Mesenchymal stem cell (in vitro differentiated cells and primary cell): ENCODE data around the gene TTC17.

Experiments
- DNase-seq: peaks from one replicate; pipeline ENCODE4 v3.0.0-alpha.2; 2013
- H2AFZ ChIP-seq: one replicate; pipeline ENCODE4 v1.6.1; 2013; ENCODE audit warnings: low read depth, mild to moderate bottlenecking, control low read depth, inconsistent platforms, low read length, moderate library complexity
- H2AK5ac ChIP-seq: 2 replicates; pipeline ENCODE4 v1.6.1; 2013; ENCODE audit warnings: low read length, moderate library complexity, mild to moderate bottlenecking, inconsistent platforms; ENCODE audit not compliant: severe bottlenecking
- H2BK120ac ChIP-seq: one replicate; pipeline ENCODE4 v1.6.1; 2013; ENCODE audit warnings: low read depth, mild to moderate bottlenecking, inconsistent platforms, low read length, moderate library complexity
- H2BK12ac ChIP-seq, 2 experiments: one replicate each; pipeline ENCODE4 v1.6.1; 2013; ENCODE audit warnings: inconsistent platforms in 2 of 2, low read length in 2 of 2, mild to moderate bottlenecking in 2 of 2, moderate library complexity in 2 of 2, control low read depth in 1 of 2
- H2BK15ac ChIP-seq: one replicate; pipeline ENCODE4 v1.6.1; 2013; ENCODE audit warnings: mild to moderate bottlenecking, low read depth, inconsistent platforms; ENCODE audit not compliant: poor library complexity, severe bottlenecking
- H2BK5ac ChIP-seq: 2 replicates; pipeline ENCODE4 v1.6.1; 2013; ENCODE audit warnings: low read depth, mild to moderate bottlenecking, low read length, control low read depth, inconsistent platforms; ENCODE audit not compliant: poor library complexity, severe bottlenecking
- H3K14ac ChIP-seq, 2 experiments: one replicate each; pipeline ENCODE4 v1.6.1; 2013; ENCODE audit warnings: inconsistent platforms in 2 of 2, low read length in 2 of 2, control low read depth in 1 of 2, mild to moderate bottlenecking in 1 of 2, moderate library complexity in 1 of 2
- H3K18ac ChIP-seq, 2 experiments: one replicate each; pipeline ENCODE4 v1.6.1; 2013; ENCODE audit warnings: inconsistent platforms in 2 of 2, low read length in 2 of 2, control low read depth in 1 of 2, low read depth in 1 of 2, mild to moderate bottlenecking in 1 of 2
- H3K23ac ChIP-seq, 2 experiments: one replicate each; pipeline ENCODE4 v1.6.1; 2013; ENCODE audit warnings: inconsistent platforms in 2 of 2, low read length in 2 of 2, mild to moderate bottlenecking in 2 of 2, moderate library complexity in 2 of 2, control low read depth in 1 of 2
- H3K27ac ChIP-seq: 2 replicates; pipeline ENCODE4 v1.5.1; 2013; ENCODE audit warnings: mild to moderate bottlenecking, moderate library complexity, low read length, control low read depth, inconsistent platforms; ENCODE audit not compliant: poor library complexity, severe bottlenecking
- H3K27me3 ChIP-seq, 2 experiments: 2 replicates each; pipeline versions ENCODE4 v1.6.1 to v1.7.0; 2013; ENCODE audit warnings: low read length in 2 of 2, mild to moderate bottlenecking in 2 of 2, moderate library complexity in 2 of 2, control low read depth in 1 of 2, inconsistent platforms in 1 of 2; ENCODE audit not compliant: control insufficient read depth in 1 of 2, insufficient read depth in 1 of 2
- H3K36me3 ChIP-seq, 2 experiments: 2 replicates each; pipeline versions ENCODE4 v1.6.1 to v1.7.0; 2013; ENCODE audit warnings: low read length in 2 of 2, control low read depth in 1 of 2, inconsistent platforms in 1 of 2, low read depth in 1 of 2, mild to moderate bottlenecking in 1 of 2; ENCODE audit not compliant: insufficient read depth in 2 of 2, control insufficient read depth in 1 of 2
- H3K4ac ChIP-seq, 2 experiments: one replicate each; pipeline ENCODE4 v1.6.1; 2013; ENCODE audit warnings: inconsistent platforms in 2 of 2, low read length in 2 of 2, mild to moderate bottlenecking in 2 of 2, moderate library complexity in 2 of 2, control low read depth in 1 of 2, low read depth in 1 of 2
- H3K4me1 ChIP-seq: 2 replicates; pipeline ENCODE4 v1.6.1; 2013; ENCODE audit warnings: low read depth, low read length, control low read depth; ENCODE audit not compliant: control insufficient read depth, insufficient read depth
- H3K4me2 ChIP-seq: 2 replicates; pipeline ENCODE4 v1.6.1; 2013; ENCODE audit warnings: low read length, mild to moderate bottlenecking, inconsistent platforms; ENCODE audit not compliant: poor library complexity, severe bottlenecking
- H3K4me3 ChIP-seq, 2 experiments: 2 replicates each; pipeline versions ENCODE4 v1.5.1 to v1.7.0; 2013; ENCODE audit warnings: low read length in 2 of 2, mild to moderate bottlenecking in 2 of 2, control low read depth in 1 of 2, low read depth in 1 of 2; ENCODE audit not compliant: insufficient read depth in 1 of 2
- H3K79me1 ChIP-seq: replicated peaks from 2 replicates; pipeline ENCODE4 v1.6.1; 2013; ENCODE audit warnings: mild to moderate bottlenecking, control low read depth, low read length, inconsistent platforms; ENCODE audit not compliant: poor library complexity, severe bottlenecking
- H3K9ac ChIP-seq: 2 replicates; pipeline ENCODE4 v1.7.0; 2013; ENCODE audit warnings: mild to moderate bottlenecking, low read length, moderate library complexity
- H3K9me3 ChIP-seq: 2 replicates; pipeline ENCODE4 v1.7.0; 2013; ENCODE audit warnings: mild to moderate bottlenecking, low read length; ENCODE audit not compliant: control insufficient read depth
- H4K8ac ChIP-seq: one replicate; pipeline ENCODE4 v1.6.1; 2013; ENCODE audit warnings: inconsistent platforms, mild to moderate bottlenecking, low read length, moderate library complexity
- H4K91ac ChIP-seq: one replicate; pipeline ENCODE4 v1.6.1; 2013; ENCODE audit warnings: mild to moderate bottlenecking, low read length, inconsistent platforms
- WGBS: methylation state at CpG from one replicate; pipeline ENCODE4 v1.1.7; 2013; ENCODE audit warnings: mixed read lengths; 5-methylcytosine and 5-hydroxymethylcytosine counted together

Gene TTC17

DNA sequence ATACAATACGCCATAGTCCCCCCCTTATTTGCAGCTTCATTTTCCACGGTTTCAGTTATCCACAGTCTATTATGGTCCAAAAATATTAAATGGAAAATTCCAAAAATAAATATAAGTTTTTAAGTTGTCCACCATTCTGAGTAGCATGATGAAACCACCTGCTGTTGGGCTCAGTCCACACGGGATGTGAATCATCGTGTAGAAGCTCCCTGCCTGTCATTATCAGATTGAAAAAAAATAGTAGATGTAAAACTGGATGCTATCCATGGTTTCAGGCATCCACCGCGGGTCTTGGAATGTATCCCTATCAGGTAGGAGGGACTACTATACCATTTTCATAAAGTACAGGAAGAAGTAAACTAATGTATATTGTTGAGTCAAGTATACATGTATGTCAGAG, 127.4 kb downstream of the TTC17 start:
- no peak overlapping the region for H4K8ac ChIP-seq
- H2BK12ac ChIP-seq = no peak overlapping the region
- H3K27ac ChIP-seq = no peak overlapping the region
- H3K9ac ChIP-seq = no peak overlapping the region
- H3K4ac ChIP-seq = no peak overlapping the region
- H3K4me1 ChIP-seq = no peaks in the 10 kb centered on the region
- no peak overlapping the region for H3K18ac ChIP-seq
- H2AFZ ChIP-seq = no peak overlapping the region
- 88% methylated on average over 4 of the region's 6 CpGs for WGBS
- no peak overlapping the region for H2BK5ac ChIP-seq
- no peak overlapping the region for H2AK5ac ChIP-seq
- H3K9me3 ChIP-seq = peaks cover 4% of the 10 kb centered on the region
- H3K79me1 ChIP-seq = peaks cover 2% of the 10 kb centered on the region
- no peak overlapping the region for H3K23ac ChIP-seq
- no peaks in the 10 kb centered on the region for H3K27me3 ChIP-seq
- no peak overlapping the region for H3K4me3 ChIP-seq
- H2BK15ac ChIP-seq = no peak overlapping the region
- H2BK120ac ChIP-seq = no peak overlapping the region
- H3K36me3 ChIP-seq = peaks cover 8 to 36% of the 10 kb centered on the region in 2 experiments
- no peak for DNase-seq
- no peak overlapping the region for H3K14ac ChIP-seq
- H3K4me2 ChIP-seq = no peak overlapping the region
- no peak overlapping the region for H4K91ac ChIP-seq

DNA sequence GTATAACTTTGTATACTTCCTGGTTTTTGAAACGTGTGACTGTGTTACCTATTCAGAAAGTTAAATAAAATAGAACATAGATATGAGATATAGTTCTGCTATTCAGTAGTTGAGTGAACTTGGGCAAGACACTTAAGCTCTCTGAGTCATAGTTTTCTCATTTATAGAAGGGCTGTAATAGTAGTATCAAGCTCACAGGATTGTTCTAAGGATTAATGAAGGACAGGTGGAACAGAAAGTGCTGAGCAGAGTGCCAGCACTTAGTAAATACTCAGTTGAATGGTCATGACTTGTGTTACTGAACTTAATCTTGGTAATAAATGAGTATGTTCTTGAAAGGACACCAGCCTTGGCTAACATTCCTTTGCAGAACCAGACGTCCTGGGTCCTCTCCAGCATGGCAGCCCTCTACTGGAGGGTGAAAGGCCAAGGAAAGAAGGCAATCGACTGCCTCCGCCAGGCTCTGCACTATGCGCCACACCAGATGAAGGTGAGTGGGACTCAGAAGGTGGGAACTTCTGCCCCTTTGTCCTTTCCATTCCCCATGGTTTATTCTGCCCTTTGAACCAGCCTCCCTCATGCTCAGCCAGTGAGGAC, 131.2 kb downstream of the TTC17 start:
- no peak overlapping the region for H2AK5ac ChIP-seq
- no peak overlapping the region for H3K4ac ChIP-seq
- H3K9ac ChIP-seq = no peak overlapping the region
- H2BK120ac ChIP-seq = no peak overlapping the region
- H3K4me1 ChIP-seq = no peaks in the 10 kb centered on the region
- no peaks in the 10 kb centered on the region for H3K9me3 ChIP-seq
- H3K79me1 ChIP-seq = no peaks in the 10 kb centered on the region
- H2BK12ac ChIP-seq = no peak overlapping the region
- H3K23ac ChIP-seq = no peak overlapping the region
- H3K4me2 ChIP-seq = no peak overlapping the region
- H3K27me3 ChIP-seq = no peaks in the 10 kb centered on the region
- peaks cover 18 to 70% of the 10 kb centered on the region in 2 experiments for H3K36me3 ChIP-seq
- WGBS = 91% methylated on average over 2 of the region's 5 CpGs
- no peak for DNase-seq
- H3K4me3 ChIP-seq = no peak overlapping the region
- H3K14ac ChIP-seq = no peak overlapping the region
- no peak overlapping the region for H2BK15ac ChIP-seq
- no peak overlapping the region for H2AFZ ChIP-seq
- H3K18ac ChIP-seq = no peak overlapping the region
- H3K27ac ChIP-seq = no peak overlapping the region
- no peak overlapping the region for H4K8ac ChIP-seq
- no peak overlapping the region for H2BK5ac ChIP-seq
- no peak overlapping the region for H4K91ac ChIP-seq

DNA sequence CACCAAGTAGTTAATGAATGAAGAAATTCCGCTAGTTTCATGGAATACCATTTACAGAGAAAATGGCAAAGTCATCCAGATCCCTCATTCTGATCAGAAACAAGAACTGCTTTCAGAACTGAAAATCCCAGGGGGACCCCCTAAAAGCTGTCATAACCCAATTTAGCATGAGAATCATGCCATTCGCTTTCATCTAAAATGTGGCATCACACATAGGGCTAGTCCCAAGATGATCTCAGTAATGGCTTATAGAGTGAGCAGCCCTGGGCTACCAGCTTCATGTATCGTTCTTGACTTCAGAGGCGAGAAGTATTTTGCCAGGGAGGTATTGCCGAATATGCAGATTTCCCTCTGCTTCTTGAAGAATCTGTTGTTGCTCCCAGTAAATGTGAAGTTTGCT, 134.0 kb downstream of the TTC17 start:
- no peak overlapping the region for H2BK5ac ChIP-seq
- peaks cover 2% of the 10 kb centered on the region for H3K4me1 ChIP-seq
- no peak overlapping the region for H2AK5ac ChIP-seq
- no peak overlapping the region for H3K23ac ChIP-seq
- DNase-seq = no peak
- no peak overlapping the region for H3K14ac ChIP-seq
- no peak overlapping the region for H3K4me3 ChIP-seq
- no peaks in the 10 kb centered on the region for H3K9me3 ChIP-seq
- H3K18ac ChIP-seq = no peak overlapping the region
- no peak overlapping the region for H3K27ac ChIP-seq
- H4K91ac ChIP-seq = no peak overlapping the region
- H3K79me1 ChIP-seq = no peaks in the 10 kb centered on the region
- H2BK120ac ChIP-seq = no peak overlapping the region
- no peak overlapping the region for H3K9ac ChIP-seq
- H3K4ac ChIP-seq = no peak overlapping the region
- no peak overlapping the region for H2BK15ac ChIP-seq
- WGBS = 94% methylated on average over 5 of the region's 5 CpGs
- no peak overlapping the region for H3K4me2 ChIP-seq
- H3K36me3 ChIP-seq = peaks cover 15 to 62% of the 10 kb centered on the region in 2 experiments
- H2AFZ ChIP-seq = no peak overlapping the region
- no peak overlapping the region for H2BK12ac ChIP-seq
- H4K8ac ChIP-seq = no peak overlapping the region
- no peaks in the 10 kb centered on the region for H3K27me3 ChIP-seq

DNA sequence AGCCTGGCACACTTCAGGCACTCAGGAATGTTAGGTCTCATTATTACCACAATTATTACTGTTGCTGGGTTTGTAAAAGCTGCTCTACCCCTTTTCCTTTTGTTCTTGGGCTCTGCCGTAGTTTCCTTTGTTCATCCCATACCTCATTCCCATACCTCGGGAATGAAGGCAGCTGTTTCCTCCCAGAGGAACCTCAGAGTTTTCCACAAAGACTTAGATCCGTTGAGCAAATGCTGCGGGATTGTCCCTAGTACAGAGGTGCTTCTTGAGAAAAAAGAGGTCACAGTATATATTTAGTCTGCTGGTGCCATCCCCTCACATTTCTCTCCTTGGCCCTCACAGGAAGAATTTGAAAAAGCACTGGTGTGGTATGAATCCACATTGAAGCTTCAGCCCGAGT, 134.7 kb downstream of the TTC17 start:
- 93% methylated on average over 5 of the region's 5 CpGs for WGBS
- no peak overlapping the region for H2BK120ac ChIP-seq
- H3K27ac ChIP-seq = no peak overlapping the region
- peaks cover 15 to 62% of the 10 kb centered on the region in 2 experiments for H3K36me3 ChIP-seq
- no peak overlapping the region for H3K4me2 ChIP-seq
- H2BK5ac ChIP-seq = no peak overlapping the region
- H4K91ac ChIP-seq = no peak overlapping the region
- no peak overlapping the region for H2BK12ac ChIP-seq
- no peak for DNase-seq
- no peaks in the 10 kb centered on the region for H3K79me1 ChIP-seq
- no peak overlapping the region for H2BK15ac ChIP-seq
- no peaks in the 10 kb centered on the region for H3K27me3 ChIP-seq
- no peak overlapping the region for H3K9ac ChIP-seq
- H3K4me3 ChIP-seq = no peak overlapping the region
- no peak overlapping the region for H4K8ac ChIP-seq
- no peaks in the 10 kb centered on the region for H3K9me3 ChIP-seq
- peaks cover 2% of the 10 kb centered on the region for H3K4me1 ChIP-seq
- no peak overlapping the region for H2AFZ ChIP-seq
- H3K14ac ChIP-seq = no peak overlapping the region
- no peak overlapping the region for H3K4ac ChIP-seq
- no peak overlapping the region for H3K23ac ChIP-seq
- no peak overlapping the region for H3K18ac ChIP-seq
- H2AK5ac ChIP-seq = no peak overlapping the region
